Measurements from ENCODE around the gene FGF18. TPM values are rescaled to one million over a fixed set of nuclear protein-coding genes. Genes with fewer than 3 reads are reported as not detected.
A peak's percentile ranks its signal among the peaks of the same experiment; 100 is the strongest.

The FGF18 gene
- total and polyA plus RNA-seq, 3 experiments from 2014 or later: 0.18 to 0.22 TPM; not detected in 1

DNA sequence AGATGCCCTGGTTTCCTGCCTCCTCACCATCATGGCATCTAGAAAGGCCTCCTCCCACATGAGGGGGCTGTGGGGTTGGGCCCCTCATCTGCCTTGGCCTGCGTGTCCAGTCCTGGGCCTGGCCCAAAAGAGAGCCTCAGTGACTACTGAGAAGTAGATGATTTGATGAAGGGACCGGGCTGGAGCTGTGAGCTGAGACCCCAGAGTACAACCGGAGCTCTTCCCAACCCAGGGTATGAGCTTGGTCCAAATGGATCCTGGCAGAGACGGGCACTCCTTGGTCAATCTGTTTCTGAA lies 62.9 kb downstream of the FGF18 start:
- DNase-seq: no peak
- H3K4me1 ChIP-seq (ENCODE audit: insufficient read depth, low read length): no peaks in the 10 kb centered on the region
- CTCF ChIA-PET: interaction anchor here (0.9 kb wide), 1 partner anchor 12 kb away, joined by 4 read pairs; no protein-coding TSS in a partner anchor

DNA sequence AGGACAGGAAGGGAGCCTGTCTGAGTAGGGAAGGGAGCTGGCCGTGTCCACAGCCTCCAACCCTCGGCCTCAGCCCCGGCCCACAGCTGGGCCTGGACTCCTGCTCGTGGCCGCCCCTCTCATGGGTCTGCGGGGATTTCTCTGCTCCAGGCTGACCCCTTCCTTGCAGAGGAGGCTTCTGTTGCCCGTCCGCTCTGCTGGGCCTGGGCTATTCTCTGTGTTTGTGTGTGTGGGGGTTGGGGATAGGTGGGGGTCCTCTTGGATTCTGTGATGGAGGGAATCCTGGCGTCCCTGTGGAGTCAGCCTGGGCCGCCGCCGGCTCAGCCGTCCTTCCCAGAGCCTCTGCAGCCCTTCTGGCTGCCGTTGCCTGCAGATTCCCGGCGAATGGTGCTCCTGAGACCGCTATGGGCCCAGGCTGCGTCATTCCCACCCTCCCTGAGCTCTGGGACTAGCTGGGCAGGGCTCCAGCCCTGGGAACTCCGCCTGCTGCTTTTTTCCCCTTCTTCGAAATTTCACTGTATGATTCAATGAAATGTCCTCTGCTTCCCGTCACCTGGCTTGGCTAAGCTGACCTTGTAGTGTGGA lies 64.2 kb downstream of the FGF18 start:
- H3K36me3 Mint-ChIP-seq: no peaks in the 10 kb centered on the region
- no peak overlapping the region for H3K27ac Mint-ChIP-seq
- Histone ChIP-seq H3K4me3 (ENCODE audit: low read length) (no peak overlapping the region), H3K36me3 (ENCODE audit: insufficient read depth, low read length) (no peaks in the 10 kb centered on the region), H3K9me3 (ENCODE audit: low read length) (no peaks in the 10 kb centered on the region), H3K27me3 (ENCODE audit: insufficient read depth, low read length, poor library complexity, severe bottlenecking) (no peaks in the 10 kb centered on the region), H3K4me1 (ENCODE audit: insufficient read depth, low read length) (no peaks in the 10 kb centered on the region), H3K27ac (ENCODE audit: low read depth, low read length) (no peak overlapping the region)
- H3K4me3 Mint-ChIP-seq: no peak overlapping the region
- no peaks in the 10 kb centered on the region for H3K9me3 Mint-ChIP-seq
- peaks cover 7 to 40% of the 10 kb centered on the region in 2 donors for H3K27me3 Mint-ChIP-seq
- H3K4me1 Mint-ChIP-seq: peaks cover 3 to 5% (median 5%) of the 10 kb centered on the region in 3 donors
- DNase-seq: no peak
- CTCF ChIA-PET: interaction anchor here (1.2 to 1.6 kb wide), 2 partner anchors 39 to 418 kb away, joined by 3 read pairs; no protein-coding TSS in a partner anchor
- POLR2A ChIA-PET: no interaction called here

More for the DNA sequence above, 62.9 kb downstream of the FGF18 start:
- H3K27ac ChIP-seq (ENCODE audit: low read depth, low read length): no peak overlapping the region
- no peaks in the 10 kb centered on the region for H3K36me3 ChIP-seq (ENCODE audit: insufficient read depth, low read length)
- H3K9me3 ChIP-seq (ENCODE audit: low read length): no peaks in the 10 kb centered on the region
- POLR2A ChIA-PET: no interaction called here
- Mint-ChIP-seq H3K4me3 (no peak overlapping the region), H3K4me1 (peaks cover 3 to 5% (median 5%) of the 10 kb centered on the region in 3 donors), H3K9me3 (no peaks in the 10 kb centered on the region), H3K36me3 (no peaks in the 10 kb centered on the region), H3K27me3 (peaks cover 10 to 32% of the 10 kb centered on the region in 2 donors), H3K27ac (no peak overlapping the region)
- no peak overlapping the region for H3K4me3 ChIP-seq (ENCODE audit: low read length)
- H3K27me3 ChIP-seq (ENCODE audit: insufficient read depth, low read length, poor library complexity, severe bottlenecking): no peaks in the 10 kb centered on the region

DNA sequence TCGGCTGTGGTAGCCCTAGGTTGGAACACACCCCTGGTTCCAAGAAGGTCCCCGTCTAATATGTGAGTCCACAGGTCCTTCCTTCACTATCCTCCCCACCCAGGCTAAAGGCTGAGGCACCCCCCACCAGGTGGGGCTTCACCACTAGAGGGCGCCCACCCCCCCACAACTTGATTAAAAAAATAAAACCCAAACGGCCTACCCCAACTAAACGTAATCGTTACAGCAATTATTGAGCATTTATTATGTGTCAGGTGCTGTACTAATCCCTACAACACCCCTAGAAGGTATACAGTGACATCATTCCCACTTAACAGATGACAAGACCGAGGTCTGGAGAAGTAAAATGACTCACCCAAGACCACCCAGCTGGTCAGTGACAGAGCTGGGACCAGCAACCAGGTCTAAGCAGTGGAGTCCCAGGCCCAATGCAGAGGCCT lies 65.0 kb downstream of the FGF18 start:
- no peaks in the 10 kb centered on the region for H3K4me1 ChIP-seq (ENCODE audit: insufficient read depth, low read length)
- Mint-ChIP-seq H3K36me3 (no peaks in the 10 kb centered on the region), H3K4me3 (no peak overlapping the region), H3K9me3 (no peaks in the 10 kb centered on the region), H3K27ac (peak overlapping the region in 2 of 8 donors; percentile 47 to 69), H3K4me1 (peaks cover 3 to 5% (median 5%) of the 10 kb centered on the region in 3 donors), H3K27me3 (peaks cover 7 to 40% of the 10 kb centered on the region in 2 donors)
- H3K27ac ChIP-seq (ENCODE audit: low read depth, low read length): no peak overlapping the region
- ChIA-PET CTCF (interaction anchor here (1.0 to 1.6 kb wide), 3 partner anchors 40 to 423 kb away, joined by 3 read pairs; no protein-coding TSS in a partner anchor), POLR2A (no interaction called here)
- no peaks in the 10 kb centered on the region for H3K9me3 ChIP-seq (ENCODE audit: low read length)
- DNase-seq: peak; percentile 5 to 58 (median 14)
- no peaks in the 10 kb centered on the region for H3K36me3 ChIP-seq (ENCODE audit: insufficient read depth, low read length)
- no peaks in the 10 kb centered on the region for H3K27me3 ChIP-seq (ENCODE audit: insufficient read depth, low read length, poor library complexity, severe bottlenecking)
- H3K4me3 ChIP-seq (ENCODE audit: low read length): no peak overlapping the region

DNA sequence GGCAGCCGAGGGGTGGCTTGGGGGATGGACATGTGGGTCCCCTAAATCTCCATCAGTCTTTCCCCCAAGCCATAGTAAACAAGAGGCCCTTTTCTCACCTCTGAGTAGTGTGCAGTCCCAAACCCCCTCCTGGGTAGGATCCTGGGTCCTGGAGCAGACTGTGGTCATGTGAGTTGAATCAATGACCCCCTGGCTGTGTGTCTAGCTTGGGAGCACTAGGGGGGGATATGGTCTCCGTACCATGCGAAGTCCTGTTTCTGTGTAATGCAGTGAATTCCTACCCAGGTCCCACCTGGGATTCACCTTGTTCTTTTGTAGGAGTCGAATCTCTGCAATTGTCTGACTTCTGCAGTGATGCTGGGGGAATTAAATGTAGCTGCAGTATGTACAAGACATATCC lies 66.2 kb downstream of the FGF18 start:
- H3K27ac Mint-ChIP-seq: no peak overlapping the region

DNA sequence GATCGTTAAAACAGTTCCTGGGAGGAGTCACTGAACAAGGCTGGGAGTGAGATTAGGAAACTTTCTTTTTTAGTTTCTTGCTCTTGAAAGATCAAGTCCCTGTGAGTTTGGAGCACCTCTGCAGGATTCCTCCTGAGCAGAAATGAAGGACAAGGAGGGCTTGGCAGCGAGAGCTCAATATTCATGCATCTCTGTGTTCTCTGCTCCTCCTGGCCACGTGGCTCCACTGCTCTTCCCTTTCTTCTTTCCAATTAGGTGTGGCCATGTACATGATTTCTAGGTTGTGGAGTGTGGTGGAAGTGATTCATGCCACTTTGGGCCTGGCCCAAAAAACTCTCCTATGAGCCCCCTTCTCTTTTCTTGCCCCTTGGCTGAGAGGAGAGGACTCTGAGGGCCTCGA lies 67.2 kb downstream of the FGF18 start:
- no peak overlapping the region for H3K4me3 Mint-ChIP-seq
- H3K4me1 Mint-ChIP-seq: no peaks in the 10 kb centered on the region
- H3K9me3 Mint-ChIP-seq: no peaks in the 10 kb centered on the region
- no peak overlapping the region for H3K4me3 ChIP-seq (ENCODE audit: low read length)
- no peaks in the 10 kb centered on the region for H3K36me3 ChIP-seq (ENCODE audit: insufficient read depth, low read length)
- no peaks in the 10 kb centered on the region for H3K27me3 ChIP-seq (ENCODE audit: insufficient read depth, low read length, poor library complexity, severe bottlenecking)
- POLR2A ChIA-PET: no interaction called here
- H3K27ac ChIP-seq (ENCODE audit: low read depth, low read length): no peak overlapping the region
- H3K9me3 ChIP-seq (ENCODE audit: low read length): no peaks in the 10 kb centered on the region
- CTCF ChIA-PET: no interaction called here
- H3K27me3 Mint-ChIP-seq: peaks cover 3 to 36% of the 10 kb centered on the region in 2 donors
- H3K27ac Mint-ChIP-seq: no peak overlapping the region
- no peak for DNase-seq
- no peaks in the 10 kb centered on the region for H3K4me1 ChIP-seq (ENCODE audit: insufficient read depth, low read length)
- no peaks in the 10 kb centered on the region for H3K36me3 Mint-ChIP-seq

More for the DNA sequence above, 66.2 kb downstream of the FGF18 start:
- H3K27ac ChIP-seq (ENCODE audit: low read depth, low read length): no peak overlapping the region
- Mint-ChIP-seq H3K9me3 (no peaks in the 10 kb centered on the region), H3K36me3 (no peaks in the 10 kb centered on the region), H3K4me1 (no peaks in the 10 kb centered on the region), H3K4me3 (no peak overlapping the region), H3K27me3 (peaks cover 3 to 36% of the 10 kb centered on the region in 2 donors)
- no peaks in the 10 kb centered on the region for H3K27me3 ChIP-seq (ENCODE audit: insufficient read depth, low read length, poor library complexity, severe bottlenecking)
- no peaks in the 10 kb centered on the region for H3K36me3 ChIP-seq (ENCODE audit: insufficient read depth, low read length)
- POLR2A ChIA-PET: no interaction called here
- no peak for DNase-seq
- no peaks in the 10 kb centered on the region for H3K9me3 ChIP-seq (ENCODE audit: low read length)
- CTCF ChIA-PET: interaction anchor here (1.0 kb wide), 1 partner anchor 422 kb away, joined by 3 read pairs; no protein-coding TSS in a partner anchor
- no peaks in the 10 kb centered on the region for H3K4me1 ChIP-seq (ENCODE audit: insufficient read depth, low read length)
- H3K4me3 ChIP-seq (ENCODE audit: low read length): no peak overlapping the region

DNA sequence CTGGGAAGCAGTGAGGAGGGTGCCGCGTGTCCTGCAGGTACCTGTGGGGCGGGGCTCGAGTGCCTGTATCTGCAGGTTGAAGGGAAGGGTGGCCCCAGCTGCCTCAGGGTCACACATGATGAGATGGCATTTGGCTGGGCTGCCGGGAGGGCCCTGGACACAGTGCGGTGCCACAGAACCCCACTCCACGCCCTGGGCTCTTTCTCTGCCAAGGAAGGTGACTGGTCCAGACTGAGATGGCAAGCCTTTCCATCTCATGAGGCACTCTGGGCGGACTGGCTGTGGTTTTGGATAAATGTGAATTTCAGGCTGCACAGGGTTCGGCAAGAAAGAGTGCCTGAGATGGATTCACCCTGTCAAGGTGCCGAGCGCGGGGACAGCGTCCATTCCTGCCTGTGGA lies 69.4 kb downstream of the FGF18 start:
- no peaks in the 10 kb centered on the region for H3K36me3 ChIP-seq (ENCODE audit: insufficient read depth, low read length)
- Mint-ChIP-seq H3K36me3 (no peaks in the 10 kb centered on the region), H3K4me3 (no peak overlapping the region), H3K27ac (no peak overlapping the region), H3K27me3 (peaks cover 3 to 30% of the 10 kb centered on the region in 2 donors), H3K4me1 (no peaks in the 10 kb centered on the region), H3K9me3 (no peaks in the 10 kb centered on the region)
- ChIA-PET CTCF (no interaction called here), POLR2A (no interaction called here)
- H3K27ac ChIP-seq (ENCODE audit: low read depth, low read length): no peak overlapping the region
- no peak for DNase-seq
- no peak overlapping the region for H3K4me3 ChIP-seq (ENCODE audit: low read length)
- H3K9me3 ChIP-seq (ENCODE audit: low read length): no peaks in the 10 kb centered on the region
- no peaks in the 10 kb centered on the region for H3K4me1 ChIP-seq (ENCODE audit: insufficient read depth, low read length)
- H3K27me3 ChIP-seq (ENCODE audit: insufficient read depth, low read length, poor library complexity, severe bottlenecking): no peaks in the 10 kb centered on the region

GRCh38 chr5:171492781-171493180 lies 73.3 kb downstream of the FGF18 start:
- Histone ChIP-seq H3K9me3 (ENCODE audit: low read length) (no peaks in the 10 kb centered on the region), H3K27ac (ENCODE audit: low read depth, low read length) (no peak overlapping the region), H3K4me1 (ENCODE audit: insufficient read depth, low read length) (no peaks in the 10 kb centered on the region), H3K4me3 (ENCODE audit: low read length) (no peak overlapping the region), H3K27me3 (ENCODE audit: insufficient read depth, low read length, poor library complexity, severe bottlenecking) (no peaks in the 10 kb centered on the region), H3K36me3 (ENCODE audit: insufficient read depth, low read length) (no peaks in the 10 kb centered on the region)
- no peaks in the 10 kb centered on the region for H3K36me3 Mint-ChIP-seq
- H3K27ac Mint-ChIP-seq: no peak overlapping the region
- H3K4me1 Mint-ChIP-seq: no peaks in the 10 kb centered on the region
- no peaks in the 10 kb centered on the region for H3K9me3 Mint-ChIP-seq
- H3K27me3 Mint-ChIP-seq: peaks cover 1 to 14% of the 10 kb centered on the region in 2 donors
- POLR2A ChIA-PET: no interaction called here
- no peak overlapping the region for H3K4me3 Mint-ChIP-seq
- DNase-seq: no peak
- CTCF ChIA-PET: no interaction called here

DNA sequence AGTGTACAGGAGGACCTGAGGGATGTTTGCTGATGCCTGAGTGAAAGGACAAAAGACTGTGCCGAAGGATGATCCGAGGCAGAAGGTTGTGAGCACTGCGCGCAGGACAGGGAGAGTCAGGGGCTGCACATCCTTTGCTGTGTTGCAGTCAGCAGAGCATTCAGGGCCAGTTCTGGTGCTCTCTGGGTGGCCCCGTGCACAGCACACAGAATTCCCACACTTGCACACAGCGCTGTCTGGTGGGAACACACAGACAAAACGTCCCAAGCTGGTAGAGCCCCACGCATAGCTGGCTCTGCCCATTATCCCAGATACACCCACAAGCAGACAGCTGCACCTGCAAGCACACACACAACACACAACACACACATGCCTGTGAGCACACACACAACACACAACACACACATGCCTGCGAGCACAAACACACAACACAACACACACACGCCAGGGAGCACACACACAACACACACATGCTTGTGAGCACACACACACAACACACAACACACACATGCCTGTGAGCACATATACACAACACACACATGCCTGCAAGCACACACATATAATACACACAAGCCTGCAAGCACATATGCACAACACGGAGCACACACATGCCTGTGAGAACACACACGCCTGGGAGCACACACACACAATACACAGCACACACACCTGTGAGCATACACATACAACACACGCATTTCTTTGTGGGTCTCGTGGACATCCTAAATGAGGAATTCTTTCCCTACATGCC lies 74.4 kb downstream of the FGF18 start:
- Mint-ChIP-seq H3K27ac (peak overlapping the region in 1 of 8 donors; percentile 32), H3K4me1 (no peaks in the 10 kb centered on the region), H3K36me3 (no peaks in the 10 kb centered on the region), H3K4me3 (no peak overlapping the region), H3K9me3 (no peaks in the 10 kb centered on the region), H3K27me3 (peaks cover 1 to 10% of the 10 kb centered on the region in 2 donors)
- no peaks in the 10 kb centered on the region for H3K9me3 ChIP-seq (ENCODE audit: low read length)
- H3K4me1 ChIP-seq (ENCODE audit: insufficient read depth, low read length): no peaks in the 10 kb centered on the region
- H3K27me3 ChIP-seq (ENCODE audit: insufficient read depth, low read length, poor library complexity, severe bottlenecking): no peaks in the 10 kb centered on the region
- POLR2A ChIA-PET: no interaction called here
- H3K36me3 ChIP-seq (ENCODE audit: insufficient read depth, low read length): no peaks in the 10 kb centered on the region
- CTCF ChIA-PET: no interaction called here
- H3K27ac ChIP-seq (ENCODE audit: low read depth, low read length): no peak overlapping the region
- no peak overlapping the region for H3K4me3 ChIP-seq (ENCODE audit: low read length)
- DNase-seq: no peak

Measured in CD8-positive, alpha-beta memory T cell (primary cell).